Neural progenitor cell (in vitro differentiated cells): Measurements from ENCODE around the gene ARHGEF6.

Experiments used
- EZH2phosphoT487 ChIP-seq: fragments of 200-600 bp; sonication (generic); IDR thresholded peaks from 2 replicates; pipeline ENCODE4 v1.6.1; 2017; ENCODE audit warnings: antibody characterized with exemption
- TF ChIP-seq, protein P1 (sequence below): fragments of 200-600 bp; sonication (generic); IDR thresholded peaks from 2 replicates; pipeline ENCODE4 v1.5.1; 2017; ENCODE audit warnings: antibody characterized with exemption, mild to moderate bottlenecking

DNA sequence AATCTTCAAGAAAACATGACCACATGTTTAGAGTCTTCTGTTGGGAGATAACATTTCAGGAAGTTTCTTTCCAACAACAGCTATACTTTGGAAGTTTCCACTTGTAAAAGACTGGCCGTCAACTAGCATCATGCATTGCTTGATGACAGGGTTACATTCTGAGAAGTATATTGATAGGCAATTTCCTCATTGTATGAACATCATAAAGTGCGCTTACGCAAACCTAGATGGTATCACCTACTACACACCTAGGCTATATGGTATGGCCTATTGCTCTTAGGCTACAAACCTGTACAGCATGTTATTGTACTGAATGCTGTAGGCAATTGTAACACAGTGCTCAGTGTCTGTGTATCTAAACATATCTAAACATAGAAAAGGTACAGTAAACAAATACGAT, 158.2 kb downstream of the ARHGEF6 start:
- TF ChIP-seq, protein P1, sequence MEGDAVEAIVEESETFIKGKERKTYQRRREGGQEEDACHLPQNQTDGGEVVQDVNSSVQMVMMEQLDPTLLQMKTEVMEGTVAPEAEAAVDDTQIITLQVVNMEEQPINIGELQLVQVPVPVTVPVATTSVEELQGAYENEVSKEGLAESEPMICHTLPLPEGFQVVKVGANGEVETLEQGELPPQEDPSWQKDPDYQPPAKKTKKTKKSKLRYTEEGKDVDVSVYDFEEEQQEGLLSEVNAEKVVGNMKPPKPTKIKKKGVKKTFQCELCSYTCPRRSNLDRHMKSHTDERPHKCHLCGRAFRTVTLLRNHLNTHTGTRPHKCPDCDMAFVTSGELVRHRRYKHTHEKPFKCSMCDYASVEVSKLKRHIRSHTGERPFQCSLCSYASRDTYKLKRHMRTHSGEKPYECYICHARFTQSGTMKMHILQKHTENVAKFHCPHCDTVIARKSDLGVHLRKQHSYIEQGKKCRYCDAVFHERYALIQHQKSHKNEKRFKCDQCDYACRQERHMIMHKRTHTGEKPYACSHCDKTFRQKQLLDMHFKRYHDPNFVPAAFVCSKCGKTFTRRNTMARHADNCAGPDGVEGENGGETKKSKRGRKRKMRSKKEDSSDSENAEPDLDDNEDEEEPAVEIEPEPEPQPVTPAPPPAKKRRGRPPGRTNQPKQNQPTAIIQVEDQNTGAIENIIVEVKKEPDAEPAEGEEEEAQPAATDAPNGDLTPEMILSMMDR = no peak
- TF ChIP-seq EZH2phosphoT487 = no peak
